Measurements from ENCODE around the gene SLC25A10. TPM values are rescaled to one million over a fixed set of nuclear protein-coding genes. Genes with fewer than 3 reads are reported as not detected.

The SLC25A10 gene
- total RNA-seq, 1 donor from 2014 or later, result 45.7 TPM

- intact Hi-C loops (cut with micrococcal nuclease), result no loop called here
- Mint-ChIP-seq H3K4me3 (no peak overlapping the region), H3K4me1 (ENCODE audit: low read depth) (peaks cover 26% of the 10 kb centered on the region), H3K36me3 (ENCODE audit: low read depth) (peaks cover 14% of the 10 kb centered on the region), H3K27me3 (ENCODE audit: insufficient read depth) (no peaks in the 10 kb centered on the region), H3K9me3 (no peaks in the 10 kb centered on the region), H3K27ac (no peak overlapping the region)
- no peak for DNase-seq (ENCODE audit: low spot score)
Measured at GRCh38 chr17:81680150-81680549, 31.9 kb upstream of the SLC25A10 start.

- intact Hi-C loops (cut with micrococcal nuclease), result loop anchor here (2.0 kb wide), 1 partner anchor 179 kb away; the partner anchor contains the start of gene P4HB
- no peak overlapping the region for H3K27ac Mint-ChIP-seq
- peaks cover 18% of the 10 kb centered on the region for H3K36me3 Mint-ChIP-seq (ENCODE audit: low read depth)
- H3K4me1 Mint-ChIP-seq (ENCODE audit: low read depth), result peaks cover 22% of the 10 kb centered on the region
- peak overlapping the region; percentile 37 for H3K4me3 Mint-ChIP-seq
- no peak for DNase-seq (ENCODE audit: low spot score)
- H3K9me3 Mint-ChIP-seq, result no peaks in the 10 kb centered on the region
- no peaks in the 10 kb centered on the region for H3K27me3 Mint-ChIP-seq (ENCODE audit: insufficient read depth)
Measured at GRCh38 chr17:81681672-81682071, 30.4 kb upstream of the SLC25A10 start.

GRCh38 chr17:81682565-81683207 is 29.4 kb upstream of the SLC25A10 start:
- Mint-ChIP-seq H3K4me3 (peak overlapping the region; percentile 97), H3K4me1 (ENCODE audit: low read depth) (peaks cover 22% of the 10 kb centered on the region), H3K27me3 (ENCODE audit: insufficient read depth) (no peaks in the 10 kb centered on the region), H3K36me3 (ENCODE audit: low read depth) (peaks cover 27% of the 10 kb centered on the region), H3K27ac (peak overlapping the region; percentile 68), H3K9me3 (no peaks in the 10 kb centered on the region)
- intact Hi-C loops (cut with micrococcal nuclease), result loop anchor here (1.0 to 2.0 kb wide), 6 partner anchors 16 to 178 kb away; partner anchors contain the start of genes CCDC137, MRPL12, NPLOC4 and OXLD1
- DNase-seq (ENCODE audit: low spot score), result no peak

- peaks cover 22% of the 10 kb centered on the region for H3K4me1 Mint-ChIP-seq (ENCODE audit: low read depth)
- DNase-seq (ENCODE audit: low spot score), result no peak
- H3K36me3 Mint-ChIP-seq (ENCODE audit: low read depth), result peaks cover 27% of the 10 kb centered on the region
- H3K27ac Mint-ChIP-seq, result peak overlapping the region; percentile 68
- intact Hi-C loops (cut with micrococcal nuclease), result loop anchor here (1.0 to 2.0 kb wide), 6 partner anchors 17 to 178 kb away; partner anchors contain the start of genes CCDC137, MRPL12, NPLOC4 and OXLD1
- H3K27me3 Mint-ChIP-seq (ENCODE audit: insufficient read depth), result no peaks in the 10 kb centered on the region
- H3K4me3 Mint-ChIP-seq, result peak overlapping the region; percentile 97
- no peaks in the 10 kb centered on the region for H3K9me3 Mint-ChIP-seq
Measured at GRCh38 chr17:81683208-81683583, 28.9 kb upstream of the SLC25A10 start.

- H3K4me1 Mint-ChIP-seq (ENCODE audit: low read depth), result peaks cover 22% of the 10 kb centered on the region
- peak; percentile 98 for DNase-seq (ENCODE audit: low spot score)
- peak within 1 kb of the TSS; percentile 97 for H3K4me3 Mint-ChIP-seq
- no peaks in the 10 kb centered on the region for H3K27me3 Mint-ChIP-seq (ENCODE audit: insufficient read depth)
- H3K36me3 Mint-ChIP-seq (ENCODE audit: low read depth), result peaks cover 29% of the 10 kb centered on the region
- no peaks in the 10 kb centered on the region for H3K9me3 Mint-ChIP-seq
- intact Hi-C loops (cut with micrococcal nuclease), result loop anchor here (1.0 to 2.0 kb wide), 6 partner anchors 18 to 177 kb away; partner anchors contain the start of genes CCDC137, MRPL12, NPLOC4 and OXLD1
- H3K27ac Mint-ChIP-seq, result peak within 1 kb of the TSS; percentile 95
Measured at GRCh38 chr17:81683584-81684441, 28.3 kb upstream of the SLC25A10 start, which contains the start of the genes ARL16 and HGS. TSS of gene ARL16 (minus strand) at chr17:81683797. CDS start at chr17:81683753, 44 bp downstream. TSS of gene HGS (plus strand) at chr17:81684011. CDS start at chr17:81684067, 56 bp downstream.

GRCh38 chr17:81684442-81684911 is 27.6 kb upstream of the SLC25A10 start:
- peak overlapping the region; percentile 91 for H3K4me3 Mint-ChIP-seq
- peaks cover 35% of the 10 kb centered on the region for H3K36me3 Mint-ChIP-seq (ENCODE audit: low read depth)
- no peak for DNase-seq (ENCODE audit: low spot score)
- H3K27me3 Mint-ChIP-seq (ENCODE audit: insufficient read depth), result no peaks in the 10 kb centered on the region
- H3K27ac Mint-ChIP-seq, result peak overlapping the region; percentile 73
- intact Hi-C loops (cut with micrococcal nuclease), result no loop called here
- H3K9me3 Mint-ChIP-seq, result no peaks in the 10 kb centered on the region
- peaks cover 22% of the 10 kb centered on the region for H3K4me1 Mint-ChIP-seq (ENCODE audit: low read depth)

- H3K9me3 Mint-ChIP-seq, result no peaks in the 10 kb centered on the region
- no peak for DNase-seq (ENCODE audit: low spot score)
- H3K4me1 Mint-ChIP-seq (ENCODE audit: low read depth), result peaks cover 22% of the 10 kb centered on the region
- H3K27ac Mint-ChIP-seq, result peak overlapping the region; percentile 73
- intact Hi-C loops (cut with micrococcal nuclease), result no loop called here
- peak overlapping the region; percentile 91 for H3K4me3 Mint-ChIP-seq
- H3K36me3 Mint-ChIP-seq (ENCODE audit: low read depth), result peaks cover 38% of the 10 kb centered on the region
- H3K27me3 Mint-ChIP-seq (ENCODE audit: insufficient read depth), result no peaks in the 10 kb centered on the region
Measured at GRCh38 chr17:81685108-81685507, 27.0 kb upstream of the SLC25A10 start.

GRCh38 chr17:81686614-81687013 is 25.5 kb upstream of the SLC25A10 start:
- intact Hi-C loops (cut with micrococcal nuclease), result no loop called here
- Mint-ChIP-seq H3K27me3 (ENCODE audit: insufficient read depth) (no peaks in the 10 kb centered on the region), H3K9me3 (no peaks in the 10 kb centered on the region), H3K4me1 (ENCODE audit: low read depth) (peaks cover 22% of the 10 kb centered on the region), H3K4me3 (no peak overlapping the region), H3K36me3 (ENCODE audit: low read depth) (peaks cover 35% of the 10 kb centered on the region), H3K27ac (no peak overlapping the region)
- no peak for DNase-seq (ENCODE audit: low spot score)

GRCh38 chr17:81687770-81688541 is 24.1 kb upstream of the SLC25A10 start:
- Mint-ChIP-seq H3K36me3 (ENCODE audit: low read depth) (peaks cover 40% of the 10 kb centered on the region), H3K9me3 (no peaks in the 10 kb centered on the region), H3K4me3 (no peak overlapping the region), H3K27ac (no peak overlapping the region), H3K4me1 (ENCODE audit: low read depth) (peaks cover 17% of the 10 kb centered on the region), H3K27me3 (ENCODE audit: insufficient read depth) (no peaks in the 10 kb centered on the region)
- DNase-seq (ENCODE audit: low spot score), result no peak
- intact Hi-C loops (cut with micrococcal nuclease), result no loop called here

GRCh38 chr17:81688616-81689015 is 23.5 kb upstream of the SLC25A10 start:
- intact Hi-C loops (cut with micrococcal nuclease), result no loop called here
- H3K4me3 Mint-ChIP-seq, result no peak overlapping the region
- H3K9me3 Mint-ChIP-seq, result no peaks in the 10 kb centered on the region
- DNase-seq (ENCODE audit: low spot score), result no peak
- H3K27ac Mint-ChIP-seq, result no peak overlapping the region
- peaks cover 14% of the 10 kb centered on the region for H3K4me1 Mint-ChIP-seq (ENCODE audit: low read depth)
- no peaks in the 10 kb centered on the region for H3K27me3 Mint-ChIP-seq (ENCODE audit: insufficient read depth)
- peaks cover 38% of the 10 kb centered on the region for H3K36me3 Mint-ChIP-seq (ENCODE audit: low read depth)

GRCh38 chr17:81690066-81690465 is 22.0 kb upstream of the SLC25A10 start:
- no peak for DNase-seq (ENCODE audit: low spot score)
- Mint-ChIP-seq H3K27ac (no peak overlapping the region), H3K4me1 (ENCODE audit: low read depth) (peaks cover 4% of the 10 kb centered on the region), H3K4me3 (no peak overlapping the region), H3K27me3 (ENCODE audit: insufficient read depth) (no peaks in the 10 kb centered on the region), H3K9me3 (no peaks in the 10 kb centered on the region), H3K36me3 (ENCODE audit: low read depth) (peaks cover 38% of the 10 kb centered on the region)
- intact Hi-C loops (cut with micrococcal nuclease), result no loop called here

GRCh38 chr17:81690549-81690948 is 21.5 kb upstream of the SLC25A10 start:
- intact Hi-C loops (cut with micrococcal nuclease), result no loop called here
- Mint-ChIP-seq H3K27ac (no peak overlapping the region), H3K4me1 (ENCODE audit: low read depth) (no peaks in the 10 kb centered on the region), H3K36me3 (ENCODE audit: low read depth) (peaks cover 34% of the 10 kb centered on the region), H3K9me3 (no peaks in the 10 kb centered on the region), H3K4me3 (no peak overlapping the region), H3K27me3 (ENCODE audit: insufficient read depth) (no peaks in the 10 kb centered on the region)
- DNase-seq (ENCODE audit: low spot score), result no peak
